GM12872 (cell line): Measurements from ENCODE around the gene PTPRK.

Experiments used
- CTCF ChIP-seq: IDR thresholded peaks from 3 replicates; pipeline ENCODE4 v1.5.1; 2011; ENCODE audit warnings: low read depth, mild to moderate bottlenecking, low read length, moderate library complexity; ENCODE audit not compliant: insufficient read depth

The PTPRK gene

GRCh38 chr6:127924440-127924839 is 596.0 kb downstream of the PTPRK start:
- TF ChIP-seq CTCF: no peak

- no peak for TF ChIP-seq CTCF
Measured at GRCh38 chr6:127924031-127924430, 596.4 kb downstream of the PTPRK start.

GRCh38 chr6:127923135-127923534 is 597.3 kb downstream of the PTPRK start:
- no peak for TF ChIP-seq CTCF

GRCh38 chr6:127921982-127922381 is 598.4 kb downstream of the PTPRK start:
- TF ChIP-seq CTCF: no peak

GRCh38 chr6:127920804-127921203 is 599.6 kb downstream of the PTPRK start:
- TF ChIP-seq CTCF: no peak
